Fibroblast of upper back skin (primary cell): ENCODE data around the gene MAML3.

ENCODE experiments used
- DNase-seq: peaks from one replicate; pipeline ENCODE4 v3.0.0-alpha.2; 2013

Gene MAML3

GRCh38 chr4:139826426-139826825 is 327.6 kb downstream of the MAML3 start:
- no peak for DNase-seq

GRCh38 chr4:139825523-139826014 is 328.4 kb downstream of the MAML3 start:
- no peak for DNase-seq

GRCh38 chr4:139824882-139825522 is 329.0 kb downstream of the MAML3 start:
- DNase-seq: no peak

GRCh38 chr4:139823746-139824145 is 330.2 kb downstream of the MAML3 start:
- DNase-seq: no peak

- DNase-seq: no peak
These were observed 330.6 kb downstream of the MAML3 start for GRCh38 chr4:139823345-139823744.

GRCh38 chr4:139822391-139822790 is 331.6 kb downstream of the MAML3 start:
- no peak for DNase-seq

GRCh38 chr4:139819082-139819481 is 334.9 kb downstream of the MAML3 start:
- DNase-seq: no peak

- no peak for DNase-seq
These were observed 336.1 kb downstream of the MAML3 start for GRCh38 chr4:139817657-139818452.

GRCh38 chr4:139816856-139817255 is 337.1 kb downstream of the MAML3 start:
- no peak for DNase-seq

GRCh38 chr4:139815778-139816601 is 338.0 kb downstream of the MAML3 start:
- DNase-seq: peak; percentile 91

- no peak for DNase-seq
These were observed 339.5 kb downstream of the MAML3 start for GRCh38 chr4:139814323-139815015.

- no peak for DNase-seq
These were observed 340.1 kb downstream of the MAML3 start for GRCh38 chr4:139813881-139814280.

GRCh38 chr4:139810710-139811109 is 343.3 kb downstream of the MAML3 start:
- DNase-seq: no peak

GRCh38 chr4:139809757-139810140 is 344.2 kb downstream of the MAML3 start:
- DNase-seq: no peak

- peak; percentile 63 for DNase-seq
These were observed 344.9 kb downstream of the MAML3 start for GRCh38 chr4:139808808-139809756.

GRCh38 chr4:139808381-139808807 is 345.6 kb downstream of the MAML3 start:
- no peak for DNase-seq

- DNase-seq: no peak
These were observed 346.5 kb downstream of the MAML3 start for GRCh38 chr4:139807483-139807882.

GRCh38 chr4:139806929-139807328 is 347.1 kb downstream of the MAML3 start:
- DNase-seq: no peak

- DNase-seq: no peak
These were observed 351.1 kb downstream of the MAML3 start for GRCh38 chr4:139802931-139803330.

- DNase-seq: no peak
These were observed 351.5 kb downstream of the MAML3 start for GRCh38 chr4:139802488-139802887.

- DNase-seq: no peak
These were observed 352.1 kb downstream of the MAML3 start for GRCh38 chr4:139801895-139802294.

GRCh38 chr4:139800082-139800481 is 353.9 kb downstream of the MAML3 start:
- no peak for DNase-seq
